ENCODE results near the gene SURF1.

Gene SURF1

DNA sequence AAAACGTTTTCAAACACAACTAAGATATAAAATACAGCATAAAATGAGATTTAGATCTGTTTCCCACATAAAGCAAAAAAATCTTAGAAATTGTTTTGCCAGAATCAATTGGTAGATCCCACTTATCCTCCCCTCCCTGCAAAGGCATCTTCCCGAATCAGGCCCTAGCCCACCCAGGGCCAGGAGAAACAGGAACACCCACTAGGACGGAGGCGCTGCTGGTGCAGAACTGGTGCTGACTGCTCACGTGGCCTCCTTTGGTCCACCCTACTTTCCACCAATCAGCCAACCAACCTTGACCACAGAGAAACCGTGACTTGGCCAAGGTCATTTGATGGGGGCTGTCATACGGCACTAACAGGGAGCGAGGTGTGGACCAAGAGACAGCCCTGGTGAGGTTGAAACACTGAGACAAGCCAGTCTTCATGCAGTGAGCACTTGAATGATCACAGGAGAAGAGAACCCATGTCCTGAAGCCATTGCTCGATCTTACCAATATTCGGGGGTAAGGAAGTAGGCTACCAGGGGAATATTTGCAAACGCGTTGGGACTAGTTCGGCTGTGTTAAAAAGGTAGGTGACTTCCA, 5.3 kb upstream of the SURF1 start:
- DNase-seq (ENCODE audit: low spot score), result no peak

DNA sequence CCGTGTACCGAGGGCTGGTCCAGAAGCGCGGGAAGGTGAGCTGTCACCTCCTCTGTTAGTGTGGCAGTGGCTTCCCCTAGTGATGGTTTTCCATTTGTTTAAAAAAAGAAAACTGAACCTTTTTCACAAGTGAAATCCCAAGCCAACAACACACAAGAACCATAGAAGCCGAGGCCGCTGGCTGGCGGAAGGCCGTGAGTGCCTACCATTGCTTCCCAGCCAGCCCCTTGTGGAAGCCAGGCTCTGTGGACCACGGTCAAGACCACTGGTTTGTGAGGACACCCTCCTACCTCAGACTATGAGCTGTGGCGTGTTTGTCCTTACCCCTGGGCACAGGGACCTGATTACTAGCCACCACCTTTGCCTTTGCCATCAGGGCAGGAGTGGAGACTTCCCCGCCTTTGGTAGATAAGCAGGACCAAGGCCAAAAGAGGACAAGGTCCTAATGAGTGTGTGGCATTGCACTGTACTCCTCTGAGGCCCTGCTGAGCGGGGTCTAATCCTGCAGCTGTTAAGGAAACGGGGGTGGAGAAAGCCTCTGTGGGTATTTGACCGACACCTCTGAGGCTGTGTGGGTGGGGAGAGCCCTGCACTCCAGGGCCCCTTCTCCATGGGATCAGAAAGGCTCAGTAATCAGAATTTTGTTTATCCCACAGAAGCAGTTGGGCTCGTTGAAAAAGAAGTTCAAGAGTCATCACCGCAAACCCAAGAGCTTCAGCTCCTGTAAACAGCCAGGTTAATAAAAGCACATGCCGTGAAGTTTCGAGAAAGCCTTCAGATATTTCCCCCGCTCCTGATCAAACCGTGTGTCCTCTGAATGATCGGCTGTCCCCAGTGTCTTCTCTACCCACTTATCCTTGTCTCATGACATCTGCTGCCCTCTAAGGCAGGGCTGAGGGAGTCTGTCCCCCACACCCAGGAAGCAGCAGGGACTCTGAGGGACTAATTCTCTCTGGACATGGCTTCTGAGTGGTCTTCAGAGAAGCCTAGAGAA, 4.4 kb upstream of the SURF1 start:
- no peak for DNase-seq (ENCODE audit: low spot score)

DNA sequence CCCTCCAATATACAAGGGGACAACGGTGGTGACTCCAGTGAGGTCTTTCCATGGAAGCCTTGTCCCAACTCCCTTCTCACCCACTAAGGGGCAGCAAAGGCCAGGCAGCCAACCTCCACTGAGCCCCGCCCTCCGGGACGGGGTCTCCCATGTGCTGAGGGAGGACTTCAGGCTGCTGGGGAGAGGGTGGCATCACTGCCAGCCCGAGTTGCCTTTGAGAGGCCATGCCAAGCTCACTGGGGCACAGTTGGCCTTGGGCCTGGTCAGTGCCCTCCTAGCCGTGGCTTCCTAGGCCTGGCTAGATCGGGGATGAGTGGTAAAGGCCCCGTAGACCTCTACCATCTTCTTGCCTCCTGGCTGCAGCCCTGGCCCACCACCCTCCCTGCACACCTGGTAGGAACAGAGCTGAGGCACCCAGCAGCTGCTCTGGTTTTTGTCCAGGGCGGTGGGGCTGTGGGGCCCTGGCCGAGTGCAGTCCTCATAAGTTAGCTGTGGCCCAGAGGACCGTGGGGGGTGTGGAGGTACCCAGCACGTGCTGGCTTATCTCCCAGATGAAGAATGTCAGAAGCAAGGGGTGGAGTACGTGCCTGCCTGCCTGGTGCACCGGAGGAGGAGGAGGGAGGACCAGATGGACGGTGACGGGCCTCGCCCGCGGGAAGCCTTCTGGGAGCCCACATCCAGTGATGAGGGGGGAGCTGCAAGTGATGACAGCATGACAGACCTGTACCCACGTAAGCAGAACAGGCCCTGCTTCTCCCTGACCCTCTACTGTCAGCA, 3.3 kb upstream of the SURF1 start:
- no peak for DNase-seq (ENCODE audit: low spot score)

DNA sequence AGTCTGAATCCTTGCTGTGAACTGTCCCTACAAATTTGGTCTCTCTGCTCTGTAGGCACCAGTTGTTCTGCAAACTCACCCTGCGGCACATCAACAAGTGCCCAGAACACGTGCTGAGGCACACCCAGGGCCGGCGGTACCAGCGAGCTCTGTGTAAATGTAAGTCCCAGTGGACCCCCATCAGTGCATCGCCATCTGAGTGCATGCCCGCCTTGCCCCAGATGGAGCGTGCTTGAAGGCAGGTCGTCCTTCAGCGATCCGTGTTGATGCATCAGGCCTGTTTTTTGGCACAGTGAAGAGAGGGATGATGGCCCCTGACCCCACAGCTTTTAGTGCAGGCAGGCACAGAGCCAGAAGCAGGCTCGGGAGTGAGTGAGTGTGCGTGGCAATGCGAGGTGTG, 1.4 kb upstream of the SURF1 start:
- DNase-seq (ENCODE audit: low spot score), result no peak

DNA sequence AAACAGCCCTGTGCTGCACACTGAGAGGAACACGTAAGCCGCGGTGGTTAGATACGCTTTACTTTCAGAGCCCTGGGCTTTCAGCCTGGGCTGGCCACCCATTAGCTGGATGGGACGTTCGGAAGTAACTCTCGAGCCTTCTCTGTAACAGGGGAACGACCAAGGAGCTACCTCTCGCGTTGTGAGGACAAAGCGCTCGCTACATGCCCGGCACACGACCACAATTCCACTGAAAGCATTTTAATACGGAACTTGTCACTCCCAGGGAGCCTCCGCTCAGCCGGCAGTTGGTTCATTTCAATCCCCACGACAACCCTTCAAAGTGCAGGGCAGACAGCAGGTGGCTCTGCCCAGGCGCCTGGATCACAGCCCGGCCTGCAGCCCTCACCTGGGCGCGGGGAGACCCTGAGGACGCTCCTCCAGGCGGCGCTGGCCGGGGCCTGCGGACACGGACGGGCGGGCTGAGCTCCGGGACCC, 368 bp downstream of the SURF1 start:
- DNase-seq (ENCODE audit: low spot score), result no peak

DNA sequence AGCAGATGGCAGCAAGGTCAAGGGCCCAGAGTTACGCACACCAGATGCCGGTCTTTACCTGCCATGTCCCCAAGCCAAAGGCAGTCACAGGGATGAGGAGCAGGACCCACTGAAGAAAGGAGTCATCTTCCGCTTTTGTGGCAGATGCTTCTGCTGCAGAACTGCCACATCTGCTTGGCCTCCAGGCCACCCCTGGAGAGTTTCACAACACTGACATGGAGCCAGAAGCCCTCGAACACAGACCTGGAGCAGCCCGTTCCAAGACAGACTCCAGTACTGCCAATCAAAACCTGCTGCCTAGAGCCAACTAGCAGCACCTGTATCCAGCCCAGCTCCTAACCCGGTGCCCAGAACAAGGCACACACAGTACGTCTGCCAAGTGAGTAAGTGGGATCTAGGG, 1.5 kb downstream of the SURF1 start:
- no peak for DNase-seq (ENCODE audit: low spot score)

DNA sequence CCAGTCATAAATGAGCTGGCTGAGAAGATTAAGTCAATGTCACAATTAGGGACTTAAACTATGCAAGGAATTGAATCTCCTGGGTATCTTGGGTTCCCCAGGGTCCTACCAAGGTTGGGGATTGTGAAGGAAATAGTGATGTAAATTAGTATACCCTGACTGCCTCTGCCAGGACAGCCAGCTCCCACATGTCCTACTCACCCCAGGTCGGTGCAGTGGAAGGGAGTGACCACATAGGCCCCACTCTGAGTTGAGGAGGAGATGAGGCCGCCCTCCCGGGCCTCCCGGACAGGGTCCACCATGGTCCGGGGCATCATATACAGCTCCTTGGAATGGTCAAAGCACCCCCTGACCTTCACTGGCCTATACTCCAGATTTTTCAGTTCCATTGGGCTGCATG, 2.7 kb downstream of the SURF1 start:
- DNase-seq (ENCODE audit: low spot score), result no peak

DNA sequence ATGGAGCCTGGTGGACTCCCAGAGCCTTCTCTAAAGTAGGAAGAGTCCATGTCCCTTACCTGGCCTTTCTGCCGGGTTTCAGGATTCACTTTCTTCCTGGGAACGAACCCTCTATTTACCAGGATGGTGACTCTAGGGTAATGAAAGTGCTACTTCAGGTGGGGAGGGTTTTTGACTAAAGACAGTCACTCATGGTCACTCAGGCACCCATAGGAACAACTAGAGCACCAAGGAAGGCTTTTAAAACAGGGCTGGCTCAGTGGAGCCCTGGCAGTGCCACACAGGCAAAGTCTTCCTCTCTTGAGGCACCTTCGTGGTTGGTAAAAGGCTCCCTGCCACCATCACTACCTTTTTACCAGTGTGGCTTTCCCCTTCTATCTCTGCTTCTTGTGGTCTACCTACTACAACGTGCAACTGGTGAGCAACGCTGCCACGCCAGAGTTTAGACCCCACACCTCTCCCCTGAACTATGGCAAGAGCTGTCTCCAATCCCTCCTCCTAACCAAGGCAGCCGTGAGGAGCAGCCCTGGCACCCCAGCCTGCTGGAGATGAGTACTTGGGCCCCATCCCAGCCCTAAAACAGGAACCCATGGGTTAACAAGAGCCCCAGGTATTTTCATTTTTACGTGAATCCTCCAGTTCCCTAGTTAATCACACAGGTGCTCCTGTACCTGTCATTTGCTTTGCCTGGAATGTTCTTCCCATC, 3.5 kb downstream of the SURF1 start:
- no peak for DNase-seq (ENCODE audit: low spot score)

DNA sequence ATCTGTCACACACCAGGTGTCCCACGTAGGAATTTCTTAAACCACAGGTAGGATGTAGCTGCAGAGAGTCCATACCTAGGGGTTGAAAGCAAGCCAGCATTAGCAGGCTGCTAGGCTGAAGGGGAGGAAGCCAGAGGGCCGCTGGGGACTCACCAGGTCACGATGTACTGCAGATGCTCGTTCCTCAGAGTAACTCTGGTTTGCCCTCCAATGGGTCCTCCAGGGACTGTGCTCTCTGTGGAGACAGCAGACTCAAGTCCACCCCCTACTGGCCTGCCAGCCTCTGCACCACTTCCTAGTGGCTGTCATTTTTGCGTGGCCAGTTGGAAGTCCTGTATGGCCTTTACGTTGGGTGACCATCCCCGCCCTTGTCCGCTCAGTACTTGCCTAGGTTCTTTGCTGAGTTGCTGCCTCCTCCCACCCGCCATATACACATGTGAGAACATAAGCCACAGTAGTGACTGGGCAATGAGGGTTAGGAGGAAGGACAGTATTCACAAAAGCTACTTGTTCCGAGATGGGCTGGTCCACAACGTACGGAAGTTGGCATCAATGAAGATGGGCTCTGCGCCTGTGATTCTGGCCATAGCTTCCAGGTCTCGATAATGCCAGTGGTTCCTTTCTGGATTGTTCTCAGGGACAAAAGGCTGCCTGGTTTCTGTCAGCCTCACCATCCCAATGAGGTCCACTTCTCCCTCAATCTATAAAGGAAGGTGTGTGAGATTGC, 4.2 kb downstream of the SURF1 start:
- DNase-seq (ENCODE audit: low spot score), result no peak

DNA sequence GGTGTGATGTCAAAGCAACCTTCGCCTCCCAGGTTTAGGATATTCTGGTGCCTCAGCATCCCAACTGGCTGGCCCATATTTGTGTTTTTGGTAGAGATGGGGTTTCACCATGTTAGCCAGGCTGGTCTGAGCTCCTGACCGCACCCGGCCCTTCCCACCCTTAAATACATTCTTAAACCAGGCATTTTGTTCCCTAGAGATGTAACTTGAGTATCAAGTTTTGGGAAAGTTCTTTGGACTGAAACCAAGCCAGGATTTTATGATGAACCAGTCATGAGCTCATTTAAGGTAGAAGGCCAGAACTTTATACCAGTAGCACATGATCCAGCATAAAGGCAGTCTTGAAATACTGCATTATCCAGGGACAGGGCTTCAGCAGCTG, 4.8 kb downstream of the SURF1 start:
- DNase-seq (ENCODE audit: low spot score), result no peak

DNA sequence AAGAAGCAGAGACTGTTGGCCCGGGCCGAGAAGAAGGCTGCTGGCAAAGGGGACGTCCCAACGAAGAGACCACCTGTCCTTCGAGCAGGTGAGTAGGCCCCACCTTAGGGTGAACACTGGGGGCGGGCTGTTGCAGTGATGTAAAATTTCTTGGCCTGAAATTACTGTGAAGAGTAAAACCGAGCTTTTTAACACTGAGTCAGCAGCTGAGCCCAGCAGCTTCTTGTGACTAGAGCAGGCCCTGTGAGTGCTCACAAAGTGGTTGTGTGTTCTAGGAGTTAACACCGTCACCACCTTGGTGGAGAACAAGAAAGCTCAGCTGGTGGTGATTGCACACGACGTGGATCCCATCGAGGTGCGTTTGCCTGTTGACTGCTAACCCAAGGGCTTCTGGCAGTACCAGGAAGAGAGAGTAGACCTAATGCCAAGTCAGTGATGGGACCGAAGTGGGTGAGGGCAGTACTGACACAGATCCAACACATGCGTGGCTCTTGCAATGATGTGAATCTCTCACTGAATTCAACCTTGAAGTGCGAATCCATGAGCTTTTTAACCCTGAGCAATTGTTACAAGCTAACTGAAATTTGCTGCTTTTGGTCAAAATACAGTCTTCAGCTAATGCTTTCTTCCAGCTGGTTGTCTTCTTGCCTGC, 6.2 kb downstream of the SURF1 start:
- no peak for DNase-seq (ENCODE audit: low spot score)

DNA sequence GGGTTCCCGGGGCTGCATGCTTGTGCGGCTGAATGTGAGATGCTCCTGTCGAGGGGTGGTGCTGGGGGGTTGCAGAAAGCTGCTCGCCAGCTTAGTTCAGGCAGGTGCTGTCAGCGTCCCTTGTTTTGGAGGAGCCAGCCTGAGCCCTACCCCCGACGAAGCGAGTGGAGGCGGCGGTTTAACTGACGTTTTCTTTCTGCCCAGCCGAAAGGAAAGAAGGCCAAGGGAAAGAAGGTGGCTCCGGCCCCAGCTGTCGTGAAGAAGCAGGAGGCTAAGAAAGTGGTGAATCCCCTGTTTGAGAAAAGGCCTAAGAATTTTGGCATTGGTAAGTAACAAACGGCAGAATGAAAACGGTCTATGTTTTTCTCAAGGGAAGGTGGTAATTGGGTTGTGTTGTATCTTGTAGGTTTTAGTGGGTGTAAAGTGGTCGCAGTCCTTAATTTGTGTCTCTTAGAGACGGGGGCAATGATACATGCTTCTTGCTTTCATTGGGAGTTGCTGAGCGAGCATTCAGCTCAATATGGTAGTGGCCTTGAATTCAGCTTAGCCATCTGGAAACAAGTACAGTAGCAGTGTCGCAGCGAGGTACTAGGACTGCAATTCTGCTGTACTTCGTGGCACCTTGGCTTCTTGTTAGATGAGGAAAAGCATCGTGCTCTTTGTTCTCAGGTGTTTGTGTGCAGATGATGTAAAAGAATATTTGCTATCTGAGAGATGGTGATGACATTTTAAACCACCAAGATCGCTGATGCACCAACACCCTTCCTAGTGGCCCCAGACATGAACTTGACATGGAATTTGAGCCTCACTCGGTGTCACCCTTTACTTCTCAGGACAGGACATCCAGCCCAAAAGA, 7.3 kb downstream of the SURF1 start:
- DNase-seq (ENCODE audit: low spot score), result no peak

DNA sequence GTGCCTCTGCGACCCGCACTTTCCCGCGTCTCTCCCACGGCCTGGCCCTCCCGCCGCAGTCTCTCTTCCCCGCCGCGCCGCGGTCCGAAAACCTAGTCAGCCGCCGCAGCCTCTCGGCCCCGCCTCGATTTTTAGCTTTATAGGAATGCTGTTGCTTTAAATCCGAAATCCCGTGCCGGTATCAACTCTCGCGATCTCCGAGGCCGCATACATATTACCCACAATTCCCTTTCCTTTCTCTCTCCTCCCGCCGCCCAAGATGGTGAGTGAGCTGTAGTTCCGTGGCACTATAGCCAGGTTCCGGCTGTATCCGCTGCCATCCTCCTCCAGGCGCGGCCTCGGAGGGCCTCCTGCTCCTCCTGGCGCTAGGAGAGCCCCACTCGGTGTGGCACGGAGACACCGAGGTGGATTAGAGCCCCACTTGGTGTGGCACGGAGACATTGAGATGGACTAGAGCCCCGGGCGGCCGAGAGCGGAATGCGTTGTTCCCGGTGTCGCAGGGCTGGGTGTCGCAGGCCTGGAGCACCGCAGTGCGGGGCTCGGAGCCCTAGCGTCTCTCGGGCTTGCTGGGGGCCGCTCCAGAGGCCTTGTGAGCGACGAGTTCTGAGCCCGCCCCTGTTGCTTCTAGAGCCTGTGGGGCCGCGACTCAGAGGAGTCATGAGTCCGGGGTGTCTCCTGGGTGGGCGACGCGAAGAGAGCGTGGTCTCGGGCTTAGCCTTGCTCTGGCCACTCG, 8.1 kb downstream of the SURF1 start, which contains the start of the genes MED22 and RPL7A:
Gene MED22 (minus strand): TSS at position 147 of the 733 bp plus-strand sequence. CDS start 1,469 bp downstream, outside the sequence.
Gene RPL7A (plus strand): TSS at position 234 of the 733 bp plus-strand sequence. CDS start 26 bp downstream, at position 260.
- peak; percentile 94 for DNase-seq (ENCODE audit: low spot score)

DNA sequence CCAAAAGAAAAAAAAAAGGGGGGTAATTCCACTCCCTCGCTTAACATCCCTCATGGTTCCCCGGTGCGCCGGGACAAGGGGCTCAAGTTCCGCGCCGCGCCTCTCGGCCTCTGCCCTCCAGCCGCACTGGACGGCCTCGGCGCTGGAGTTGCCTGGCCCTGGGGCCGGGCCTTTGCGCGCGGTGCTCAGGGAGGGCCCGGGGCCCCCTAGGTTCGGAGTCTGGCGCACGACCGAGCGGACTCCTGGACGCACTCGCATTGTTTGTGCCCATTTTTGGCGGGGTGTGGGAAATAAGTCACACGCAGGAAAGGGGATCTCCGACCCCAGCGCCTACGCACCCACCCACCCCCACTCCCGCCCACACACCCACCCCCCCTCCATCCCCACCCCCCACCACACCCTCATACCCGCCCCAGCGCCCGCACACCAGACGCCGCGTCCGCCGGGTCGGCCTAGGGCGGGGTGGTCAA, 8.7 kb downstream of the SURF1 start:
- DNase-seq (ENCODE audit: low spot score), result no peak

DNA sequence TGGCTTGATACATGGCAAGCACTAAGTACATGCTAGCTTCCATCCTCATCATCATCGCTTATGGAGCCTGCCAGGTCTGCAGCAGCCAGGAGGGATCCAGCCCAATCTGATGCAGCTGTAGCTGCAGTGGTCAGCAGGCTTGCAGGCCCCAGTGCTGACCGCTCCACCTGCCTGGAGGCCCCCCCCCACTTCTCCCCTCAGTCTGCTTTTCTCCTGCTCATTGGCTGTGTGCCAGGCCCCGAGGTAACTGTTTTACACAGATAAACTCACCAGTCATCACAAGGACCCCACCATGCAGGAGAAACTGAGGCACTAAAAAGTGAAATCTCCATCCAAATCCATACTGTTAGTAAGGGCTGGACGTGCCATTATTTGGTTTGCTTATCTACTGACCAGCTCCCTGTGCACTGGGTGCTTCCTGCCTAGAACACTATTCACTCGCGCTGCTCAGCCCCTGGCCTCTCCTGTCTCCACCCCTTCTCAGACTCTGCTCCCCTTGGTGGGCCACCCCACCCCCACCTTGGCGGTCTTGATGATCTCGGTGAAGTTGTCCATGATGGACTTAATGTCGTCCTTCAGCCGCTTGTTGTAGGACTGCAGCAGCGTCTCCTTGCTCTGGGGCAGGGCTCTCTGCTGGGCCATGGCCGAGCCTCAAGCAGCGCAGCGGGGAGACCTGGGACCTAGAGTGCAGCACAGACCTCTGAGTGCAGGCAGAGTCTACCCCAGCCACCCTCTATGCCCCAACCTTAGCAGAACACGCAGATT, 10.1 kb downstream of the SURF1 start:
- DNase-seq (ENCODE audit: low spot score), result no peak

DNA sequence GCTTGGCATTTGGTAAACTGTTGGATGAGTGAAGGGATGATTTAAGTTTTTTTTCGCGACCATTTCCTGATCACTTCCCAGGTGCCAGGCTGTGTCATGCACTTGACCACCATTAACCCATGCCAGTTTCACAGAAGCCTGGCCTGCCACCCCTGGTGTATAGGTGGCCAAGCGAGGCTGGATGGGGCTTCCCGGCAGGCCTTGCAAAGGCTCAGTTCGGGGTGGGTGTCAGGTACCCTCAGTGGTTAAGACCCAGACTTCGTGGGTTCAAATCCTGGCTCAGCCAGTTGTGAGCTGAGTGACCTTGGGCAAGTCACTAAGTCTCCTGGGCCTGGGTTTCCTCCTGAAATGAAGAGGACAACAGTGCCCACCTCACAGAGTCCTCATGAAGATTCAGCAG, 10.7 kb downstream of the SURF1 start:
- DNase-seq (ENCODE audit: low spot score), result no peak

DNA sequence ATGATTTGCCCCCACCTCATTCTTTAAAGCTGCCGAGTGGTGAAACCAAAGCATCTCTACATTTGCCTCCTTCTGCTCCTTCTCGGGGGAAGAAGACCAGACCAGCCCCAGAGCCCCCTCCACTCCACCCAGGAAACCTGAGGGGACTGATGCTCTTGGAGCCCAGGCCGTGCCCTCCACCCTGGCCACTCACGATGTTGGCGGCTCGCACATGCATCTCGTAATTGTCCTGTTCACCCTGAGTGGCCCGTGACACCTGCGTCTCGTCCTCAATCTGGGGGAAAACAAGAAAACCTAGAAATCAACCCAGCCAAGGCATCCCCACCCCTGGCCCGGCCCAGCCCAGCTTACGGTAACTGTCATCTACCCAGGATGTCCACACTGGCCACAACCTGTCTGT, 11.3 kb downstream of the SURF1 start:
- DNase-seq (ENCODE audit: low spot score), result no peak

DNA sequence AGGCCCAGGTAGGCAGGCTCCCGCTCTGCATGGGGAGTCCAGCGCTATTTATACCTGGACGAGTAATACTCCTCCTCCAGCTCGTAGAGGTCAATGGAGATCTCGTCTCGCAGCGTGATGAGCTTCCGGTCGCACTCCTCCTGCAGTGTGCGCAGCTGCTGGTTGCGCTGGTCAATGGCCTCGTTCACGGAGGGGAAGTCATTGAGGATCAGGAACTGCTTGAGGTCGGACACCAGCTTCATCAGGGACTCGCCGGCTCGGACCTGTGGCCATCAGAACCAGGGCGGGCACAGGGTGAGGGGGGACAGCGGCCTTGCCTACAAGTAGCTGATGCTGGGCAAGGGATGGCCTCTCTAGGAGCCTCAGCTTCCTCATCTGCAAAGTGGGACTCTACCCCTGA, 12.2 kb downstream of the SURF1 start:
- no peak for DNase-seq (ENCODE audit: low spot score)
